Prostate gland (tissue), 2 donors: ENCODE measurements around the gene MMP17.

ENCODE experiments used
- POLR2A ChIP-seq: fragments of 450-650 bp; IDR thresholded peaks from one replicate; pipeline ENCODE4 v1.6.1; 2016; ENCODE audit warnings: antibody characterized with exemption, mild to moderate bottlenecking
- TF ChIP-seq, protein P1 (sequence below), 4 experiments: fragments of 200-600 bp in 2 of 4; fragments of 450-650 bp in 2 of 4; sonication (generic) in 2 of 4; IDR thresholded peaks; 1 replicate in 3 of 4; 2 replicates in 1 of 4; pipeline ENCODE4 v1.5.1; 2016 to 2019; ENCODE audit warnings: antibody characterized with exemption in 4 of 4, mild to moderate bottlenecking in 2 of 4, moderate library complexity in 2 of 4

GRCh38 chr12:131783915-131784541 lies 44.2 kb upstream of the MMP17 start:
- no peak for TF ChIP-seq POLR2A
- TF ChIP-seq, protein P1, sequence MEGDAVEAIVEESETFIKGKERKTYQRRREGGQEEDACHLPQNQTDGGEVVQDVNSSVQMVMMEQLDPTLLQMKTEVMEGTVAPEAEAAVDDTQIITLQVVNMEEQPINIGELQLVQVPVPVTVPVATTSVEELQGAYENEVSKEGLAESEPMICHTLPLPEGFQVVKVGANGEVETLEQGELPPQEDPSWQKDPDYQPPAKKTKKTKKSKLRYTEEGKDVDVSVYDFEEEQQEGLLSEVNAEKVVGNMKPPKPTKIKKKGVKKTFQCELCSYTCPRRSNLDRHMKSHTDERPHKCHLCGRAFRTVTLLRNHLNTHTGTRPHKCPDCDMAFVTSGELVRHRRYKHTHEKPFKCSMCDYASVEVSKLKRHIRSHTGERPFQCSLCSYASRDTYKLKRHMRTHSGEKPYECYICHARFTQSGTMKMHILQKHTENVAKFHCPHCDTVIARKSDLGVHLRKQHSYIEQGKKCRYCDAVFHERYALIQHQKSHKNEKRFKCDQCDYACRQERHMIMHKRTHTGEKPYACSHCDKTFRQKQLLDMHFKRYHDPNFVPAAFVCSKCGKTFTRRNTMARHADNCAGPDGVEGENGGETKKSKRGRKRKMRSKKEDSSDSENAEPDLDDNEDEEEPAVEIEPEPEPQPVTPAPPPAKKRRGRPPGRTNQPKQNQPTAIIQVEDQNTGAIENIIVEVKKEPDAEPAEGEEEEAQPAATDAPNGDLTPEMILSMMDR (IDR thresholded peaks at IDR 0.05) = no peak
